H54 (cell line): ENCODE results near the gene PTGDR2.

Experiments
- DNase-seq: peaks from one replicate; pipeline ENCODE4 v3.0.0; 2011; ENCODE audit warnings: low spot score, mixed read lengths; ENCODE audit not compliant: insufficient read length
- FAIRE-seq: peaks from 3 replicates; lab custom pipeline; 2011; peaks lifted over from hg19 to GRCh38; lab: Jason Lieb, UNC
- POLR2A ChIP-seq: IDR thresholded peaks from 2 replicates; pipeline ENCODE4 v1.6.1; 2011; ENCODE audit warnings: low read depth, mild to moderate bottlenecking, low read length

The PTGDR2 gene

GRCh38 chr11:60858731-60859464 lies 3.1 kb upstream of the PTGDR2 start:
- no peak for TF ChIP-seq POLR2A
- no peak for FAIRE-seq
- DNase-seq = no peak

- DNase-seq (no peak), FAIRE-seq (no peak)
- TF ChIP-seq POLR2A = no peak
Observed at GRCh38 chr11:60858236-60858635, 2.5 kb upstream of the PTGDR2 start.

- DNase-seq (peak; percentile 58), FAIRE-seq (no peak)
- no peak for TF ChIP-seq POLR2A
Observed at GRCh38 chr11:60857378-60858232, 1.9 kb upstream of the PTGDR2 start.

- DNase-seq = no peak
- TF ChIP-seq POLR2A = no peak
- no peak for FAIRE-seq
Observed at GRCh38 chr11:60854847-60855725, 664 bp downstream of the PTGDR2 start.

- FAIRE-seq (no peak), DNase-seq (no peak)
- TF ChIP-seq POLR2A = no peak
Observed at GRCh38 chr11:60854140-60854846, 1.5 kb downstream of the PTGDR2 start.

- FAIRE-seq = no peak
- no peak for DNase-seq
- TF ChIP-seq POLR2A = no peak
Observed at GRCh38 chr11:60852982-60853950, 2.5 kb downstream of the PTGDR2 start.

GRCh38 chr11:60852117-60852981 lies 3.4 kb downstream of the PTGDR2 start:
- FAIRE-seq = no peak
- DNase-seq = no peak
- TF ChIP-seq POLR2A = no peak

GRCh38 chr11:60851327-60852104 lies 4.2 kb downstream of the PTGDR2 start:
- no peak for TF ChIP-seq POLR2A
- DNase-seq = no peak
- FAIRE-seq = no peak

GRCh38 chr11:60849641-60850520 lies 5.9 kb downstream of the PTGDR2 start:
- FAIRE-seq (no peak), DNase-seq (no peak)
- TF ChIP-seq POLR2A = no peak

GRCh38 chr11:60848714-60849151 lies 7.0 kb downstream of the PTGDR2 start:
- no peak for TF ChIP-seq POLR2A
- DNase-seq (no peak), FAIRE-seq (no peak)
